AG04450 (cell line): Measurements from ENCODE around the gene PPFIBP1. TPM values are rescaled to one million over a fixed set of nuclear protein-coding genes. Genes with fewer than 3 reads are reported as not detected.

Experiments
- CTCF ChIA-PET: fragments of 300-600, 350-600 bp; formaldehyde crosslinking; extraction: SDS; loops from one replicate; lab custom pipeline; 2022; ENCODE audit warnings: antibody characterized with exemption, inconsistent platforms; lab: Charles Lee
- POLR2A ChIA-PET: fragments of 350-600 bp; formaldehyde crosslinking; extraction: SDS; loops from one replicate; lab custom pipeline; 2021; ENCODE audit warnings: antibody characterized with exemption, inconsistent platforms; lab: Yijun Ruan, JAX
- DNase-seq: peaks from one replicate; pipeline ENCODE4 v3.0.0-alpha.2; 2011; ENCODE audit warnings: low read depth, low spot score
- H3K27ac ChIP-seq: one replicate; pipeline ENCODE4 v1.5.1; 2012; ENCODE audit warnings: low read depth, low read length, control low read depth
- H3K27me3 ChIP-seq: one replicate; pipeline ENCODE4 v1.6.0; 2012; ENCODE audit warnings: low read length; ENCODE audit not compliant: control insufficient read depth, insufficient read depth
- H3K4me3 ChIP-seq: 2 replicates; pipeline ENCODE4 v1.5.1; 2011; ENCODE audit warnings: mild to moderate bottlenecking, low read depth, low read length, control low read depth
- H3K9me3 ChIP-seq: 2 replicates; pipeline ENCODE4 v1.5.1; 2012; ENCODE audit warnings: low read length; ENCODE audit not compliant: control insufficient read depth, insufficient read depth
- CTCF ChIP-seq: IDR thresholded peaks from 2 replicates; pipeline ENCODE4 v1.5.1; 2011; ENCODE audit warnings: low read depth, low read length, control low read depth, inconsistent platforms
- polyA plus RNA-seq: library from polyadenylated mRNA; depleted of rRNA; stranded (reverse); fragments of >200 nt; gene quantifications from 2 replicates; pipeline ENCODE4 v1.2.3, GENCODE V29; 2011

PPFIBP1 gene
- polyA plus RNA-seq, 1 experiment: 58.3 TPM

GRCh38 chr12:27511031-27511722 lies 12.8 kb upstream of the PPFIBP1 start:
- Histone ChIP-seq H3K4me3 (no peak overlapping the region), H3K9me3 (no peaks in the 10 kb centered on the region), H3K27me3 (no peaks in the 10 kb centered on the region), H3K27ac (no peak overlapping the region)
- DNase-seq: no peak
- ChIA-PET POLR2A (no interaction called here), CTCF (interaction anchor here (0.7 kb wide), 1 partner anchor 164 kb away, joined by 3 read pairs; no protein-coding TSS in a partner anchor)
- TF ChIP-seq CTCF: no peak

GRCh38 chr12:27511723-27512045 lies 12.3 kb upstream of the PPFIBP1 start:
- H3K27me3 ChIP-seq: no peaks in the 10 kb centered on the region
- no peak overlapping the region for H3K4me3 ChIP-seq
- CTCF ChIA-PET: interaction anchor here (0.7 kb wide), 1 partner anchor 163 kb away, joined by 3 read pairs; no protein-coding TSS in a partner anchor
- no peak for TF ChIP-seq CTCF
- POLR2A ChIA-PET: no interaction called here
- no peak for DNase-seq
- H3K27ac ChIP-seq: no peak overlapping the region
- no peaks in the 10 kb centered on the region for H3K9me3 ChIP-seq

GRCh38 chr12:27513155-27513824 lies 10.7 kb upstream of the PPFIBP1 start:
- ChIA-PET POLR2A (no interaction called here), CTCF (interaction anchor here (1.1 kb wide), 1 partner anchor 79 kb away, joined by 3 read pairs; no protein-coding TSS in a partner anchor)
- H3K27ac ChIP-seq: no peak overlapping the region
- H3K27me3 ChIP-seq: no peaks in the 10 kb centered on the region
- DNase-seq: no peak
- no peaks in the 10 kb centered on the region for H3K9me3 ChIP-seq
- no peak overlapping the region for H3K4me3 ChIP-seq
- no peak for TF ChIP-seq CTCF

- ChIA-PET POLR2A (no interaction called here), CTCF (interaction anchor here (0.9 kb wide), 1 partner anchor 137 kb away, joined by 6 read pairs; no protein-coding TSS in a partner anchor)
- no peak for DNase-seq
- Histone ChIP-seq H3K27ac (no peak overlapping the region), H3K4me3 (no peak overlapping the region), H3K27me3 (no peaks in the 10 kb centered on the region), H3K9me3 (no peaks in the 10 kb centered on the region)
- TF ChIP-seq CTCF: no peak
Observed at GRCh38 chr12:27515671-27516070, 8.3 kb upstream of the PPFIBP1 start.

- ChIA-PET POLR2A (interaction anchor here (0.6 to 0.9 kb wide), 2 partner anchors 7 to 53 kb away, joined by 3 read pairs; partner anchors contain the start of gene PPFIBP1), CTCF (no interaction called here)
- DNase-seq: no peak
- Histone ChIP-seq H3K27me3 (no peaks in the 10 kb centered on the region), H3K9me3 (no peaks in the 10 kb centered on the region), H3K4me3 (no peak overlapping the region), H3K27ac (no peak overlapping the region)
- no peak for TF ChIP-seq CTCF
Observed at GRCh38 chr12:27516625-27517024, 7.4 kb upstream of the PPFIBP1 start.
